SK-N-SH (cell line): ENCODE measurements around the gene CHI3L2. TPM values are rescaled to one million over a fixed set of nuclear protein-coding genes. Genes with fewer than 3 reads are reported as not detected.
A peak's percentile ranks its signal among the peaks of the same experiment; 100 is the strongest.

Source experiments
- CTCF ChIA-PET: fragments of 300-600, 350-600 bp; formaldehyde crosslinking; extraction: SDS; loops from one replicate; lab custom pipeline; 2021; lab: Yijun Ruan, JAX
- POLR2A ChIA-PET: fragments of 350-600 bp; sonication (Branson Sonifier 250); formaldehyde crosslinking; extraction: SDS; loops from one replicate; lab custom pipeline; 2020; ENCODE audit warnings: antibody characterized with exemption, inconsistent platforms; lab: Yijun Ruan, JAX
- DNase-seq: peaks from one replicate; pipeline ENCODE4 v3.0.0; 2012
- H2AFZ ChIP-seq: fragments of 200-600 bp; sonication (generic); 2 replicates; pipeline ENCODE4 v1.8.1; 2016; ENCODE audit warnings: antibody characterized with exemption, mild to moderate bottlenecking, low read depth
- H3F3A ChIP-seq: fragments of 200-600 bp; sonication (generic); replicated peaks from 2 replicates; pipeline ENCODE3; 2016; ENCODE audit warnings: antibody characterized with exemption, mild to moderate bottlenecking; ENCODE audit not compliant: insufficient read depth
- H3K27ac ChIP-seq, 2 experiments: fragments of 200-500 bp in 1 of 2; fragments of 200-600 bp in 1 of 2; sonication (Bioruptor generic) in 1 of 2; sonication (generic), shearing (Covaris generic) in 1 of 2; 2 replicates each; pipeline versions ENCODE4 v1.5.1 to v1.6.1; 2014 to 2016; ENCODE audit warnings: low read depth in 2 of 2, inconsistent platforms in 1 of 2, low read length in 1 of 2, mild to moderate bottlenecking in 1 of 2, mixed read lengths in 1 of 2
- H3K27me3 ChIP-seq: fragments of 200-600 bp; sonication (generic), shearing (Covaris generic); 2 replicates; pipeline ENCODE4 v1.6.1; 2016; ENCODE audit warnings: mixed run types; ENCODE audit not compliant: insufficient read depth
- H3K36me3 ChIP-seq, 2 experiments: fragments of 200-500 bp in 1 of 2; fragments of 200-600 bp in 1 of 2; sonication (Bioruptor generic) in 1 of 2; sonication (generic) in 1 of 2; replicated peaks in 1 of 2; 2 replicates each; pipeline versions ENCODE3 to v1.5.1; 2014 to 2016; ENCODE audit warnings: low read length in 1 of 2, mild to moderate bottlenecking in 1 of 2; ENCODE audit not compliant: insufficient read depth in 2 of 2, control insufficient read depth in 1 of 2
- H3K4me1 ChIP-seq, 2 experiments: fragments of 200-500 bp in 1 of 2; fragments of 200-600 bp in 1 of 2; sonication (Bioruptor generic) in 1 of 2; sonication (generic), shearing (Covaris generic) in 1 of 2; 2 replicates each; pipeline versions ENCODE4 v1.5.1 to v1.6.1; 2014 to 2016; ENCODE audit warnings: low read depth in 1 of 2, low read length in 1 of 2, mixed run types in 1 of 2; ENCODE audit not compliant: insufficient read depth in 2 of 2, control insufficient read depth in 1 of 2
- H3K4me2 ChIP-seq: fragments of 200-600 bp; sonication (generic), shearing (Covaris generic); 2 replicates; pipeline ENCODE4 v1.6.1; 2017; ENCODE audit warnings: mixed run types
- H3K4me3 ChIP-seq, 2 experiments: fragments of 200-500 bp in 1 of 2; fragments of 200-600 bp in 1 of 2; sonication (Bioruptor generic) in 1 of 2; sonication (generic), shearing (Covaris generic) in 1 of 2; 2 replicates each; pipeline versions ENCODE4 v1.5.1 to v1.8.1; 2014 to 2016; ENCODE audit warnings: low read depth in 2 of 2, inconsistent platforms in 1 of 2, low read length in 1 of 2, mild to moderate bottlenecking in 1 of 2, mixed read lengths in 1 of 2, moderate library complexity in 1 of 2
- H3K79me2 ChIP-seq: fragments of 200-600 bp; sonication (generic); 2 replicates; pipeline ENCODE4 v1.8.1; 2017; ENCODE audit warnings: mild to moderate bottlenecking; ENCODE audit not compliant: insufficient read depth
- H3K9ac ChIP-seq: fragments of 200-600 bp; sonication (generic); 2 replicates; pipeline ENCODE4 v1.6.1; 2017; ENCODE audit warnings: mixed run types
- H3K9me2 ChIP-seq: fragments of 200-600 bp; sonication (generic); 2 replicates; pipeline ENCODE4 v1.6.1; 2017; ENCODE audit warnings: mixed run types
- H3K9me3 ChIP-seq: fragments of 200-600 bp; sonication (generic); 2 replicates; pipeline ENCODE4 v1.6.1; 2017; ENCODE audit warnings: mixed run types, mild to moderate bottlenecking, moderate library complexity
- H4K20me1 ChIP-seq: fragments of 200-600 bp; sonication (generic); 2 replicates; pipeline ENCODE4 v1.6.1; 2017; ENCODE audit warnings: mild to moderate bottlenecking, mixed run types; ENCODE audit not compliant: insufficient read depth
- FOSL2 ChIP-seq: IDR thresholded peaks from 2 replicates; pipeline ENCODE4 v1.4.0; 2012; ENCODE audit warnings: low read depth, mild to moderate bottlenecking, moderate library complexity, borderline replicate concordance
- FOXM1 ChIP-seq: IDR thresholded peaks from 2 replicates; pipeline ENCODE4 v1.4.0; 2012; ENCODE audit warnings: low read depth, mild to moderate bottlenecking
- GABPA ChIP-seq: IDR thresholded peaks from 2 replicates; pipeline ENCODE4 v1.4.0; 2012; ENCODE audit warnings: low read depth, mild to moderate bottlenecking
- GATA2 ChIP-seq: sonication (generic); formaldehyde crosslinking; IDR thresholded peaks from 2 replicates; pipeline ENCODE4 v1.5.0; 2020; ENCODE audit warnings: mild to moderate bottlenecking, missing genetic modification reagents
- JUND ChIP-seq: IDR thresholded peaks from 2 replicates; pipeline ENCODE4 v1.4.0; 2012
- MEF2A ChIP-seq: IDR thresholded peaks from 2 replicates; pipeline ENCODE4 v1.4.0; 2012; ENCODE audit warnings: low read depth, borderline replicate concordance
- MXI1 ChIP-seq: IDR thresholded peaks from 2 replicates; pipeline ENCODE4 v1.6.1; 2012; ENCODE audit warnings: mild to moderate bottlenecking, low read depth, low read length, improper control_type of control experiment
- NFIC ChIP-seq: IDR thresholded peaks from 2 replicates; pipeline ENCODE4 v1.4.0; 2012; ENCODE audit warnings: borderline replicate concordance
- NRF1 ChIP-seq: IDR thresholded peaks from 2 replicates; pipeline ENCODE4 v1.6.1; 2012; ENCODE audit warnings: low read depth, mild to moderate bottlenecking, low read length
- RFX5 ChIP-seq: IDR thresholded peaks from 2 replicates; pipeline ENCODE4 v1.6.1; 2012; ENCODE audit warnings: mild to moderate bottlenecking, improper control_type of control experiment, low read length
- RXRA ChIP-seq: IDR thresholded peaks from 2 replicates; pipeline ENCODE4 v1.4.0; 2012; ENCODE audit warnings: low read depth, mild to moderate bottlenecking, borderline replicate concordance
- SIN3A ChIP-seq: IDR thresholded peaks from 2 replicates; pipeline ENCODE4 v1.6.1; 2012; ENCODE audit warnings: low read depth, mild to moderate bottlenecking, low read length, moderate library complexity, borderline replicate concordance
- SMC3 ChIP-seq: IDR thresholded peaks from 2 replicates; pipeline ENCODE4 v1.6.1; 2012; ENCODE audit warnings: low read depth, low read length, improper control_type of control experiment
- USF1 ChIP-seq: IDR thresholded peaks from 2 replicates; pipeline ENCODE4 v1.4.0; 2012; ENCODE audit warnings: low read depth, borderline replicate concordance
- YY1 ChIP-seq: IDR thresholded peaks from 2 replicates; pipeline ENCODE4 v1.4.0; 2012; ENCODE audit warnings: low read depth, mild to moderate bottlenecking
- ZBTB33 ChIP-seq: IDR thresholded peaks from 2 replicates; pipeline ENCODE4 v1.4.0; 2012; ENCODE audit warnings: low read depth, borderline replicate concordance
- WGBS: methylation state at CpG from one replicate; pipeline ENCODE4 v1.1.6; 2017; ENCODE audit warnings: low lambda C conversion rate; 5-methylcytosine and 5-hydroxymethylcytosine counted together
- polyA plus RNA-seq, 3 experiments: library from polyadenylated mRNA; depleted of rRNA; stranded (reverse); fragments of >200 nt; gene quantifications; 2 replicates each; pipeline ENCODE4 v1.2.3, GENCODE V29; 2012

The CHI3L2 gene
- polyA plus RNA-seq, 1 of the 3 experiments (the other 2 are of a cell fraction) = 0.92 TPM

- H3K9me2 ChIP-seq = no peaks in the 10 kb centered on the region
- POLR2A ChIA-PET = no interaction called here
- H4K20me1 ChIP-seq = no peaks in the 10 kb centered on the region
- H3K79me2 ChIP-seq = no peaks in the 10 kb centered on the region
- no peak overlapping the region for H2AFZ ChIP-seq
- TF ChIP-seq JUND = no peak
- no peak for TF ChIP-seq FOXM1
- no peak for TF ChIP-seq GABPA
- TF ChIP-seq FOSL2 = no peak
- no peak for TF ChIP-seq YY1
- TF ChIP-seq NRF1 = no peak
- no peak for TF ChIP-seq USF1
- TF ChIP-seq RFX5 = no peak
- no peaks in the 10 kb centered on the region; a peak in 1 of 4 replicates for H3K4me1 ChIP-seq
- H3K9ac ChIP-seq = no peak overlapping the region
- no peaks in the 10 kb centered on the region for H3F3A ChIP-seq
- DNase-seq = no peak
- no peaks in the 10 kb centered on the region for H3K9me3 ChIP-seq
- no peak overlapping the region for H3K4me3 ChIP-seq
- CTCF ChIA-PET = interaction anchor here (1.4 kb wide), 1 partner anchor 198 kb away, joined by 4 read pairs; no protein-coding TSS in a partner anchor
- no peak overlapping the region for H3K27ac ChIP-seq
- no peaks in the 10 kb centered on the region for H3K27me3 ChIP-seq
- 100% methylated on average over 1 of the region's 1 CpG for WGBS
- no peaks in the 10 kb centered on the region for H3K36me3 ChIP-seq
- H3K4me2 ChIP-seq = no peak overlapping the region
Measured at GRCh38 chr1:111202366-111202706, 25.2 kb upstream of the CHI3L2 start.

- TF ChIP-seq RXRA (no peak), MXI1 (no peak), SMC3 (no peak), ZBTB33 (no peak), NFIC (no peak), GATA2 (CRISPR knock-in tag) (no peak), MEF2A (no peak), SIN3A (no peak)
- TF ChIP-seq, all 33 proteins: peak for 0
- Histone ChIP-seq H3K9ac (no peak overlapping the region), H3F3A (no peaks in the 10 kb centered on the region), H3K36me3 (no peaks in the 10 kb centered on the region), H3K4me1 (no peaks in the 10 kb centered on the region; a peak in 1 of 4 replicates), H2AFZ (no peak overlapping the region), H3K79me2 (no peaks in the 10 kb centered on the region), H3K27ac (no peak overlapping the region), H3K27me3 (no peaks in the 10 kb centered on the region), H3K9me2 (no peaks in the 10 kb centered on the region), H4K20me1 (no peaks in the 10 kb centered on the region), H3K4me2 (no peak overlapping the region), H3K9me3 (no peaks in the 10 kb centered on the region), H3K4me3 (no peak overlapping the region)
- peak; percentile 42 for DNase-seq
- WGBS = 90% methylated on average over 4 of the region's 4 CpGs
- ChIA-PET POLR2A (no interaction called here), CTCF (interaction anchor here (0.9 to 1.4 kb wide), 2 partner anchors 20 to 198 kb away, joined by 3 to 4 read pairs; no protein-coding TSS in a partner anchor)
Measured at GRCh38 chr1:111202707-111203623, 24.5 kb upstream of the CHI3L2 start.
